Activated CD4-positive, alpha-beta T cell treated with anti-CD3 and anti-CD28 coated beads, Interleukin-2, amount 50 U/mL, for 24 hours (primary cell): ENCODE results near the gene SCO2.

Experiments
- DNase-seq, 2 donors: peaks; one replicate each; pipeline ENCODE4 v3.0.0-alpha.2; 2020; ENCODE audit warnings: low read depth in 1 of 2, low spot score in 1 of 2

The SCO2 gene

DNA sequence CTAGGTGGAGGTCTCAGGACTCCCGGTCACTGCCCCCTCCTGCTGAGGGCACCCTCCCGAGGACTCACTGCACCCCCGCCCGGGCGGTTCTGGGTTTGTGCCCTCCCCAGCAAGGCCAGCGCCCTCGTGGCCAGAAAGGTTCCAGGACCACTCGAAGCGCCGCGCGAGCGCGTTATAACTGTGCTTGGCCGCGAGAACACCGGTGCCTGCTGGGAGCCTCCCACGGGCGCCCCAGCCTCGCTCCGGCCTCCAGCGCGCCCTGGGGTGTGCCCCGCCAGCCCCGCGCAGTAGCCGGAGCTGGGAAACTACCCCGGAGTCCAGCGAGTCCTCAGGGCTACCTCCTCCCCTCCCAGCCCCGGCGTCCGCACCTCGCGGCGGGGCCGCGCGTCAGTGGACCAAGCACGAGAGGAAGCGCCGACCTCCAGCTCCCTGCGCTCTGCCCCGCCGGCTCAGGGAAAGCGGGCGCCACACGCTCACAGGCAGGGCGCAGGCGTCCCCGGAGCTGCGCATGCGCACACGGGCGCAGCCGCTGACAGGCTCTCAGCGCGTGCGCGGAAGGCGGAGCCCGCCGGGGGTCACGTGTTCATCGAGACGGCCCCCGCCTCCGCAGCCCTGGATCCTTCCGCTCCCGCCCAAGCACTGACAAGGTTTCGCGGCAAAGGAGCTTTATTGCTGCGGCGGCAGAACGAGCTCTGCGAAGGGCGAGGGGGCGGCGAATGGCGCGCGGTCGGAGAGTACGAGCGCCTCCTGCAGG, at the start of gene SCO2:
Gene SCO2 (minus strand): TSS at position 495 of the 754 bp plus-strand sequence. CDS start 1,187 bp downstream, outside the sequence.
- DNase-seq = peak; percentile 95 to 96

DNA sequence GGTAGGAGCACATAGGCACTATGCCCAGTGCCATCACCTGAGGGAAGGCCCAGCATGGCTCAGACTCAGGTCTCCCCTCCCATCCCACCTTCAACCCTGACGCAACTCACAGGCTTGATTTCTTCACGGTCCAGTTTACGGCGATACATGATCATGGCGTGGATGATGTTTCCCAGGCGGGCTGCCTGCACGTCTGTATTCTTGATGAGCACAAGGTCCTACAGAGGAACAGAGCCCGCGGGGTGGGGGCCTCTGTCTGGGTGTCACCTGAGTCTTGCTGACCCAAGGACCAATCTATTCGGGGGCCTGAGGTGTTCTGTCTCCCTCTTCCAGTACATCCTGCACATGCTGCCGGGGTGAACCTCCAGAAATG, 49.0 kb upstream of the SCO2 start:
- DNase-seq = no peak

DNA sequence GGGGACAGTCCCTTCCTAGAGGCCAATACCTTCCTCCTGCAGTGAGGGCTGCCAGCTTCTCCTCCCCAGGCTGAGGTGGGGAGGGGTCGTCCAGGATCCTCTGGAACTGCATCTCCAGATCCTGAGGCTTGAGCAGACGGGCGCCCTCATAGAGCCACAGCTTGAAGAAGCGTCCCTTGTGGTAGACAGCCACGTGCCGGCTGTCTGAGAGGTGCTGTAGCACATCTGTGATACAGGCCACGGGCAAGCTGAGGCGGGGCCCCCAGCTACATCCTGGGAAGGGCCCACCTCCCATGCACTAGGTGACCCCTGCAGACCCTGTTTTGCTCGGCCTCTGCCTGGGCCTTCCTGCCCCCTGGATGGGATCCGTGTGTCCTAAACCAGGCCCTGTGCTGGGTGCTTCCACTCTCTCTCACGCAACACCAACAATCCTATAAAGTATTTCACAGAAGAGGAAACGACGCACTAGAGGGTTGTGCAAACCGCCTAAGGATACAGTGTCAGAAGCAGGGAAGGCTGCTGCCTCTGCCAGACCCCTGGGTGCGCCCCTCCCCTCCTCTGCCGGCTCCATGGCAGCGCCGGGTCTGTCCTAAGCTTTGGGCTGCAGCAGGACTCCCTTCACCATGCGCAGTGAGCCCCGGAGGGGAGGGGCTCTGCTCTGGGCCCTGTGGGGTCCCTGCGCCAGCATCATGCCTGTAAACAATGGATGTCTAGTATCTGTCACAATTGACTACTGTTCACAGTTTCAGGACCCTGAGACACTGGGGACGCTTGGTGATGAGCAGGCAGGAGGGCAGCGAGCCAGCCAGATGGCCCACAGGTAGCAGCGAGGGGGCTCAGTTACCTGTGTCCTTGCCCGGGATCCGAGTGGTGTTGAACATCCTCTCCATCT, 48.3 kb upstream of the SCO2 start:
- DNase-seq = no peak

GRCh38 chr22:50572965-50573364, 47.6 kb upstream of the SCO2 start:
- no peak for DNase-seq

- no peak for DNase-seq
Measured at GRCh38 chr22:50571264-50572175, 46.1 kb upstream of the SCO2 start.

DNA sequence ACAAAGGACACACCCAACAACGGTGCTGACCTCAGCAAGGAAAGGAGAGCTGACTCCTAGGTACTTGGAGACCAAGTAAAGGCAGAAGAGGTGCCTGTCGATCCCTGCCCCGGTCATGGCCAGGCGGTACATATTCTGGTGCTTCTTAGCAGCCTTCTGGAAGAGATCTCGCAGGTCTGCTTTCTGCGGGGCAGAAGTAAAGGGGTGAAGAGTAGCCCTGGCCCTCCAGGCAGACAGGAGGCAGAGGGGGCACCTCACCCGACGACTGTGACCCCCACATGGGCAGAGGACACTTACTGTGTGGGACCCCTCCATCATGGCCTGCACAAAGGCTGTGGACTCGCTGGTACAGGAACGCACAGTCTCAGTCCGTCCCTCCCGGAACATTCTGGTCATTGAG, 45.5 kb upstream of the SCO2 start:
- DNase-seq = no peak

DNA sequence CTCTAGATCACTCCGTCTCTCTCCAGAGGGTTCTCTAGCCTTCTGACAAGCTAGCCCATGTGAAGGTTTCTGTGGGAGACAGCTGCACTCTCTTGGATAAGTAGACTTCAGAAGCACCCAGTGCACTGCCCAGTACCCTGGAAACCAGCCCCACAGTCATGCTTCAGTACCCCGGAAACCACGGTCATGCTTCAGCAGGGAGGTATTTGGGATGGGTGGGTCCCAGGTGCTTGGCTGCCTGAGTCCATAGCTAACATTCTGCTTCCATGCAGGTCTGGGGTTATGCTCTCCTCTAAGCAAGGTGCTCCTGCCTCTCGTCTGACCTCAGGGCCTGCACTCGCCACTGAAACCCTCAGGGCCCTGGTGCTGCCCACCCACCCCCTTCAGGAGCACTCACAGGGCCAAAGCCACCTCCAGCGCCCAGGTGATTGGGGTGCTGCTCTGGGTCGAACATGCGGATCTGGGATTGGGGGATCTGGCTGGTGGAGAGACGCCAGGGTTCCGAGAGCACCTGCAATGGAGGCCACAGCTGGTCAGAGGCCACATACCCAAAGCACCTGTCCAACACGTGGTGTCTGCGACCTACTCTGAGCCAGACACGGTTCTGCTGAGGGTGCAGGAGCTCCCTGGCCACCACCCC, 44.6 kb upstream of the SCO2 start:
- no peak for DNase-seq

DNA sequence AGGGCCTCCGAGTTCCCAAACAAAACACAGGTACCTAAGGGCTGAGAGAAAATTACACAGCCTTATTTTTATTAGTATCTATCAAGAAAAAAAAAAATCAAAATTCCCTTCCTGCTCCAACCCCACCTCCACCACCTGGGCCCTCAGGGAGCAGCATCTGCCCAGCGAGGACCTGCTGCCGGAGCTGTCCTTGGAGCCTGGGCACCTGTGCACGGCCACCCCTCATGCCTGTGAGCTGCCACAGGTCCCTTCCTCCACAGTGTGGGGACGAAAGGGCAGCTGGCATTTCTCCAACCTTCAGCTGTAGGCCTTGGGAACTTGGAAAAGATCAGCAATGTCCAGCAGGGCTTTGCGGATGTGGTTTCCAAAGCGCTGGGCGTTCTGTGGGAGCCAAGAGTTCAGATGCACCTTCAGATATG, 43.7 kb upstream of the SCO2 start:
- DNase-seq = no peak

GRCh38 chr22:50568626-50569025, 43.2 kb upstream of the SCO2 start:
- no peak for DNase-seq

DNA sequence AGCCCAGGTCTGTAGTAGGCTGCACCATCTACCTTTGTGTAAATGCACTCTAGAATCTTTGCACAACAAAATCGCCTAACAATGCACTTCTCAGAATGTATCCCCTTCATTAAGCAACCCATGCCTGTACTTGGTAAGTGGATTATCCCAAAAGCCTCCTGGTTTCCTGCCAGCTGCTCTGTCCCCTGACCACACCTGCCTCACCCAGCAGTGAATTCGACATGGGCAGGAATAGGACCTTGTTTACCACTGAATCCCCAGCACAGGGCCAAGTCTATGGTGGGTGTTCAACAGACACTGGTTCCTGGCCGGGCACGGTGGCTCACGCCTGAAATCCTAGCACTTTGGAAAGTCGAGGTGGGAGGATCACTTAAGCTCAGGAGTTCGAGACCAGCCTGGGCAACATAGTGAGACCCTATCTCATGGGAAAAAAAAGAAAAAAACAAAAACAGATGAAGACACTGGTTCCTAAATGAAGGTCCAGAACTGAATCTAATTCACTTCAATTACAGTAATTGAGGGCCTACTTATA, 42.4 kb upstream of the SCO2 start:
- DNase-seq = no peak

- no peak for DNase-seq
Measured at GRCh38 chr22:50564289-50564688, 38.9 kb upstream of the SCO2 start.

DNA sequence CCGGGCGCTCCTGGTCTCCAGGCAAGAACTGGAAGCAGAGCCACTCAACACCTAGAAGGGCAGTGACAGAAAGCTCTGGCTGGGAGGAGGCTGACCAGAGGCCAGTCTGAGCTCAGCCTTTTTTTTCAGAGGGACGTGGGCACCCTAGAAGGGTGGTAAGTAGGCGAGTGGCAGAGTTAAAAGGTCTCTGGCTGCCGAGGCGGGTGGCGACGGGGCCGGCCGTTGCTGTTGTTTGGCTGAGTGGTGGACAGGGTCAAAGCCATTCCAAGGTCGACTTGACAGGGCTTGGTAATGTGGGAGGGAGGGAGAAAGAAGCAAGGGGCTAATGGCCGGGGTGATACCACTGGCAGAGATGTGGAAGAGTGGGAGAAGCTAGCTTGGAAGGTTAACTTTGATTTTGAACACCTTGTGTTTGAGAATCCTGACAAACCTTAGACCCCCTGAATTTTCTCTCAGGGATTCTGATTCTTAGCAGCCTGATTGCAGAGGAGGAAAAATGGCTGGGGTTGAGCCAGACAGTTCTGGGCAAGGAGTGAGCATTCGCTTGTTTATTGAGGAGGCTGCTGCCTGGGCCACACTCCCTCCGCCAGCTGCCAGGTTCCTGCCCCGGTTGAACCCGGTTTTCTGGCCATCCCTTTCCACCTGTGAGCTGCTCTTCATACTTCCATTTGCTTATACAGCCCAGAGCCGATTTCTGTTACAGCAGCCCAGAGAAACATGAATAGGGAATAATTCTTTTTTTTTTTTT, 38.2 kb upstream of the SCO2 start:
- no peak for DNase-seq

GRCh38 chr22:50562523-50563412, 37.4 kb upstream of the SCO2 start, which contains the start of gene SYCE3:
Gene SYCE3, minus strand, starts transcription at chr22:50562919. Its CDS starts 6,514 bp downstream, at chr22:50556405.
- peak; percentile 96 to 97 for DNase-seq

- no peak for DNase-seq
Measured at GRCh38 chr22:50561401-50562358, 36.3 kb upstream of the SCO2 start.

DNA sequence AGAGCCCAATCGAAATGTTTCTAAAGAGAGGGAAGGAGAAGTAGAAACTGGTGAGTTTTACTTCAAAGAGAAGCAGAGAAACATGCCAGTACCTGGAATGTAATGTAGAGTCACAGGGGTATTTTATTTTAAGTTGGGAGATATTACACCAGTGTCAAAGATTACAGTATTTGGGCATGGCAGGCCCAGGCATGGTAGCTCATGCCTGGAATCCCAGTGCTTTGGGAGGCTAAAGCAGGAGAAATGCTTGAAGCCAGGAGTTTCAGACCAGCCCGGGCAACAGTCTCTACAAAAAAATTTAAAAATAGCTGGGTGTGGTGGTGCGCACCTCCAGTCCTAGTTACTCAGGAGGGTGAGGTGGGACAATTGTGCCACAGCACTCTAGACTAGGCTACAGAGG, 34.6 kb upstream of the SCO2 start:
- no peak for DNase-seq

DNA sequence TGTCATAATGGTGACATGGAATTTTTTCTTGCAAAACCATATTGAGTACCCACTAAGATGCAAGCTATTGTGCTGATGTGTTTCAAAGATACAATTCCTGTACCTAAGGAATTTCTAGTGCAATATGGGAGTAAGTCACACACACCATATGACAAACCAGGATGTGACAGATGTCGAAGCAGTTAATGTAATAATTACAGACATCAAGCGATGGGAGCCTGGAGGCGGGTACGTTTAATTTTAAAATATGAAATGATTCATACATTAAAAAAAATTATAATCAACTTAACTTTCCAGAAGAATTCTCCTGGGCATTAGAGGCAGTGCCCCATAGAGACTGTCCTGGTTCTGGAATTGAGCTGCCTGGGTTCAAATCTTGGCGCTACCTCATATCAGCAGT, 31.3 kb upstream of the SCO2 start:
- no peak for DNase-seq

DNA sequence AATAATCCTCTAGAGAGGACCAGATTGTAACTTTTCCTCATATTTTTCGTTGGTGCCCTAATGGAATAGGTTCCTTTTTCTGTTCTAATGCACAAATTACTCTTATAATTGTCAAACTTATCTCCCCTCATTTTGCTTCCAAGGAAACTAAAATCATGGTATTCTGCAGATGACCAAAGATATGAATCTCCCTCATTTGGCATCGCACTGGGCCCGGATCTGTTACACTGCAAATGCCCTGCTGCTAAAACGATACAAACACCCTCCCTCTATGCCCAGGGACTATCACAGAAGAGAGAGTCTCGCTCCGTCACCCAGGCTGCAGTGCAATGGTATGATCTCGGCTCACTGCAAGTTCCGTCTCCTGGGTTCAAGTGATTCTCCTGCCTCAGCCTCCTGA, 27.9 kb upstream of the SCO2 start:
- no peak for DNase-seq
